OCI-LY7 (cell line): ENCODE results near the gene SHTN1. TPM values are rescaled to one million over a fixed set of nuclear protein-coding genes. Genes with fewer than 3 reads are reported as not detected.
A peak's percentile ranks its signal among the peaks of the same experiment; 100 is the strongest.

Source experiments
- Bru-seq: library from RNA; stranded (reverse); fragments of 400-500 nt; gene quantifications from one replicate; lab custom pipeline; 2021; lab: Mats Ljungman, UMichigan
- BruChase-seq, 2 experiments: library from RNA; stranded (reverse); fragments of 400-500 nt; gene quantifications; one replicate each; lab custom pipeline; 2021; lab: Mats Ljungman, UMichigan
- BruUV-seq: library from RNA; stranded (reverse); fragments of 400-500 nt; replicated peaks from 2 replicates; lab custom pipeline; 2021; lab: Mats Ljungman, UMichigan
- CTCF ChIA-PET: fragments of 300-600 bp; sonication (Branson Sonifier 250); formaldehyde crosslinking; loops from one replicate; lab custom pipeline; 2022; ENCODE audit warnings: antibody characterized with exemption; ENCODE audit not compliant: unreplicated experiment; lab: Charles Lee
- POLR2A ChIA-PET: fragments of 300-600 bp; sonication (Branson Sonifier 250); formaldehyde crosslinking; loops from one replicate; lab custom pipeline; 2022; ENCODE audit warnings: antibody characterized with exemption; lab: Charles Lee
- DNase-seq: peaks from one replicate; pipeline ENCODE4 v3.0.0-alpha.2; 2015; ENCODE audit warnings: low spot score
- H2AFZ ChIP-seq: fragments of 200-600 bp; sonication (generic), shearing (Covaris generic); 2 replicates; pipeline ENCODE4 v1.6.1; 2014; ENCODE audit warnings: mild to moderate bottlenecking, antibody characterized with exemption, low read length, moderate library complexity
- H3K27ac ChIP-seq: fragments of 200-600 bp; sonication (generic); 2 replicates; pipeline ENCODE4 v1.5.1; 2014; ENCODE audit warnings: mixed run types, low read depth, mild to moderate bottlenecking, moderate library complexity, low read length, inconsistent platforms; ENCODE audit not compliant: poor library complexity, severe bottlenecking
- H3K36me3 ChIP-seq: fragments of 200-600 bp; sonication (generic); 2 replicates; pipeline ENCODE4 v1.6.1; 2014; ENCODE audit warnings: mild to moderate bottlenecking, antibody characterized with exemption, low read length, moderate library complexity, mixed read lengths; ENCODE audit not compliant: insufficient read depth
- H3K4me1 ChIP-seq: fragments of 200-600 bp; sonication (generic); 2 replicates; pipeline ENCODE4 v1.5.1; 2014; ENCODE audit warnings: mild to moderate bottlenecking, low read length; ENCODE audit not compliant: insufficient read depth, poor library complexity, severe bottlenecking
- H3K4me2 ChIP-seq: fragments of 200-600 bp; sonication (generic); 2 replicates; pipeline ENCODE4 v1.6.1; 2014; ENCODE audit warnings: mild to moderate bottlenecking, low read length
- H3K4me3 ChIP-seq: fragments of 200-600 bp; sonication (generic); 2 replicates; pipeline ENCODE4 v1.5.1; 2014; ENCODE audit warnings: mild to moderate bottlenecking, low read depth, low read length; ENCODE audit not compliant: poor library complexity, severe bottlenecking
- H3K79me2 ChIP-seq: fragments of 200-600 bp; sonication (generic); 2 replicates; pipeline ENCODE4 v1.6.1; 2016; ENCODE audit warnings: low read depth, mild to moderate bottlenecking, low read length, moderate library complexity, mixed read lengths; ENCODE audit not compliant: insufficient read depth
- H3K9me2 ChIP-seq: fragments of 200-600 bp; sonication (generic); 2 replicates; pipeline ENCODE4 v1.6.1; 2016; ENCODE audit warnings: mild to moderate bottlenecking, low read length, mixed read lengths; ENCODE audit not compliant: insufficient read depth
- H3K9me3 ChIP-seq: fragments of 200-600 bp; sonication (generic); 2 replicates; pipeline ENCODE4 v1.6.1; 2014; ENCODE audit warnings: mild to moderate bottlenecking, mixed run types, low read length, mixed read lengths
- H4K20me1 ChIP-seq: fragments of 200-600 bp; sonication (generic); 2 replicates; pipeline ENCODE4 v1.6.1; 2014; ENCODE audit warnings: mild to moderate bottlenecking, antibody characterized with exemption, low read length, moderate library complexity, mixed read lengths; ENCODE audit not compliant: insufficient read depth
- CTCF ChIP-seq: fragments of 200-600 bp; sonication (generic); conservative IDR thresholded peaks from 2 replicates; pipeline ENCODE4 v1.5.1; 2014; ENCODE audit warnings: mild to moderate bottlenecking, antibody characterized with exemption, low read length, moderate library complexity, mixed read lengths
- EZH2phosphoT487 ChIP-seq: fragments of 200-600 bp; sonication (generic); IDR thresholded peaks from 2 replicates; pipeline ENCODE4 v1.6.1; 2018; ENCODE audit warnings: low read depth, borderline replicate concordance, mild to moderate bottlenecking, mixed run types, antibody characterized with exemption, low read length, moderate library complexity, mixed read lengths
- intact Hi-C: fragments of 100-400 bp; cut with micrococcal nuclease; formaldehyde crosslinking; loops from one replicate; pipeline ENCODE4 v1.10.0; 2022; ENCODE audit not compliant: unreplicated experiment
- long read RNA-seq: library from polyadenylated mRNA; stranded (forward); transcript quantifications from one replicate; pipeline ENCODE4 v2.0.0, GENCODE V29; 2022
- total RNA-seq, 2 experiments: library from RNA; depleted of rRNA in 1 of 2; stranded (reverse); fragments of >200 nt in 1 of 2; shearing (Covaris generic) in 1 of 2; gene quantifications; 2 replicates each; pipeline ENCODE4 v1.2.3, GENCODE V29; 2014 to 2022

The SHTN1 gene
- total RNA-seq (2014; rRNA removed; shearing (Covaris generic)): not detected in 2 replicates
- total RNA-seq (2022): not detected in 2 replicates
- Bru-seq, nascent RNA: percentile 6 among the genes with signal in this experiment
- BruChase-seq, experiment 1, labeled RNA remaining after a 6-hour chase: percentile 9 among the genes with signal in this experiment
- percentile 11 among the genes with signal in this experiment for BruChase-seq, experiment 2, labeled RNA remaining after a 2-hour chase
- long read RNA-seq: 0 reads

GRCh38 chr10:117005026-117005526 is at the start of gene SHTN1:
Gene SHTN1 (minus strand): TSS chr10:117005187. CDS start chr10:117005079, 108 bp downstream.
- Histone ChIP-seq H3K36me3 (no peaks in the 10 kb centered on the region), H3K4me2 (peak within 1 kb of the TSS; percentile 34; the same call in 1 of the 2 replicates), H3K9me3 (no peaks in the 10 kb centered on the region), H3K27ac (no peak within 1 kb of the TSS), H3K79me2 (no peaks in the 10 kb centered on the region), H4K20me1 (no peaks in the 10 kb centered on the region), H3K9me2 (no peaks in the 10 kb centered on the region), H3K4me1 (no peaks in the 10 kb centered on the region), H3K4me3 (no peak within 1 kb of the TSS), H2AFZ (no peak within 1 kb of the TSS)
- POLR2A ChIA-PET: no interaction called here
- no peak for TF ChIP-seq CTCF
- no peak for DNase-seq
- CTCF ChIA-PET: no interaction called here
- intact Hi-C loops: no loop called here
- no TSS peak for BruUV-seq

GRCh38 chr10:117053482-117053881 is 48.5 kb upstream of the SHTN1 start:
- H3K4me1 ChIP-seq: no peaks in the 10 kb centered on the region
- H3K27ac ChIP-seq: no peak overlapping the region
- H4K20me1 ChIP-seq: no peaks in the 10 kb centered on the region
- TF ChIP-seq EZH2phosphoT487: no peak
- TF ChIP-seq CTCF: no peak
- POLR2A ChIA-PET: no interaction called here
- no peaks in the 10 kb centered on the region for H3K9me2 ChIP-seq
- no peak overlapping the region for H3K4me3 ChIP-seq
- no TSS peak for BruUV-seq
- intact Hi-C loops: no loop called here
- CTCF ChIA-PET: no interaction called here
- H2AFZ ChIP-seq: no peak overlapping the region
- H3K4me2 ChIP-seq: no peak overlapping the region
- no peaks in the 10 kb centered on the region for H3K36me3 ChIP-seq
- no peak for DNase-seq
- H3K79me2 ChIP-seq: no peaks in the 10 kb centered on the region
- H3K9me3 ChIP-seq: 0 out of 2 replicates have a peak, but pooled peaks cover 3% of the 10 kb centered on the region

- no peaks in the 10 kb centered on the region for H3K36me3 ChIP-seq
- no peaks in the 10 kb centered on the region for H3K9me2 ChIP-seq
- TF ChIP-seq EZH2phosphoT487: no peak
- no peak for TF ChIP-seq CTCF
- H3K4me3 ChIP-seq: no peak overlapping the region
- H3K27ac ChIP-seq: no peak overlapping the region
- no peak overlapping the region for H2AFZ ChIP-seq
- H4K20me1 ChIP-seq: no peaks in the 10 kb centered on the region
- H3K79me2 ChIP-seq: no peaks in the 10 kb centered on the region
- no TSS peak for BruUV-seq
- H3K4me1 ChIP-seq: no peaks in the 10 kb centered on the region
- CTCF ChIA-PET: no interaction called here
- H3K9me3 ChIP-seq: no peaks in the 10 kb centered on the region
- DNase-seq: no peak
- no peak overlapping the region for H3K4me2 ChIP-seq
- intact Hi-C loops: no loop called here
- POLR2A ChIA-PET: no interaction called here
These were observed 43.0 kb upstream of the SHTN1 start for GRCh38 chr10:117047947-117048346.
